Endothelial cell of umbilical vein (primary cell): ENCODE results near the gene NTN1. TPM values are rescaled to one million over a fixed set of nuclear protein-coding genes. Genes with fewer than 3 reads are reported as not detected.

Experiments
- BruUV-seq: library from RNA; stranded (reverse); fragments of 400-500 nt; replicated peaks from 2 replicates; lab custom pipeline; 2021; lab: Mats Ljungman, UMichigan
- CTCF ChIA-PET: fragments of 300-600, 350-600 bp; sonication (Branson Sonifier 250); formaldehyde crosslinking; loops from one replicate; lab custom pipeline; 2021; ENCODE audit warnings: antibody characterized with exemption, inconsistent platforms; lab: Charles Lee
- POLR2A ChIA-PET: fragments of 300-600, 350-600 bp; sonication (Branson Sonifier 250); formaldehyde crosslinking; loops from one replicate; lab custom pipeline; 2021; ENCODE audit warnings: antibody characterized with exemption, inconsistent platforms; lab: Charles Lee
- DNase-seq: peaks from one replicate; pipeline ENCODE4 v3.0.0-alpha.2; 2011; ENCODE audit warnings: low read depth, low spot score
- FAIRE-seq: peaks from 2 replicates; lab custom pipeline; 2011; peaks lifted over from hg19 to GRCh38; lab: Jason Lieb, UNC
- H2AFZ ChIP-seq: 2 replicates; pipeline ENCODE4 v1.6.0; 2012; ENCODE audit warnings: low read depth, low read length, control low read depth, inconsistent platforms
- H3K27ac ChIP-seq: 2 replicates; pipeline ENCODE4 v1.5.1; 2011; ENCODE audit warnings: low read depth, mild to moderate bottlenecking, control low read depth, low read length, moderate library complexity; ENCODE audit not compliant: insufficient read depth
- H3K27me3 ChIP-seq, 2 experiments: 2 replicates each; pipeline versions ENCODE4 v1.6.0 to v1.6.1; 2011; ENCODE audit warnings: low read length in 2 of 2, mixed read lengths in 1 of 2; ENCODE audit not compliant: control insufficient read depth in 2 of 2, insufficient read depth in 2 of 2
- H3K36me3 ChIP-seq, 2 experiments: 2 replicates in 1 of 2; 3 replicates in 1 of 2; pipeline ENCODE4 v1.5.1; 2011; ENCODE audit warnings: low read length in 2 of 2, mild to moderate bottlenecking in 1 of 2, moderate library complexity in 1 of 2; ENCODE audit not compliant: control insufficient read depth in 2 of 2, insufficient read depth in 2 of 2; ENCODE audit errors: extremely low read depth in 1 of 2
- H3K4me1 ChIP-seq: 3 replicates; pipeline ENCODE4 v1.5.1; 2011; ENCODE audit warnings: mild to moderate bottlenecking, low read length; ENCODE audit not compliant: control insufficient read depth, insufficient read depth; ENCODE audit errors: extremely low read depth
- H3K4me2 ChIP-seq: 2 replicates; pipeline ENCODE4 v1.6.1; 2011; ENCODE audit warnings: low read length, control low read depth, mixed read lengths; ENCODE audit not compliant: insufficient read depth
- H3K4me3 ChIP-seq, 3 experiments: fragments of 200-600 bp in 1 of 3; sonication (generic), shearing (Covaris generic) in 1 of 3; replicated peaks in 1 of 3; 2 replicates each; pipeline ENCODE4 v1.5.1; 2011 to 2016; ENCODE audit warnings: control low read depth in 3 of 3, low read length in 3 of 3, mild to moderate bottlenecking in 2 of 3, inconsistent platforms in 1 of 3, low read depth in 1 of 3, moderate library complexity in 1 of 3; ENCODE audit not compliant: insufficient read depth in 1 of 3
- H3K79me2 ChIP-seq: 2 replicates; pipeline ENCODE4 v1.6.0; 2012; ENCODE audit warnings: low read length, inconsistent platforms; ENCODE audit not compliant: control insufficient read depth, insufficient read depth
- H3K9ac ChIP-seq: replicated peaks from 2 replicates; pipeline ENCODE3; 2011; ENCODE audit warnings: low read length, control low read depth; ENCODE audit not compliant: insufficient read depth; ENCODE audit errors: extremely low read depth
- H3K9me1 ChIP-seq: replicated peaks from 3 replicates; pipeline ENCODE4 v1.6.0; 2011; ENCODE audit warnings: mild to moderate bottlenecking, low read length; ENCODE audit not compliant: control insufficient read depth, insufficient read depth; ENCODE audit errors: extremely low read depth
- H3K9me3 ChIP-seq: replicated peaks from 2 replicates; pipeline ENCODE4 v1.5.1; 2012; ENCODE audit warnings: low read length, inconsistent platforms; ENCODE audit not compliant: control insufficient read depth, insufficient read depth
- H4K20me1 ChIP-seq: replicated peaks from 2 replicates; pipeline ENCODE3; 2011; ENCODE audit warnings: mild to moderate bottlenecking, low read length; ENCODE audit not compliant: control insufficient read depth, insufficient read depth; ENCODE audit errors: extremely low read depth
- FOS ChIP-seq: IDR thresholded peaks from 2 replicates; pipeline ENCODE4 v1.6.1; 2011; ENCODE audit warnings: mild to moderate bottlenecking, low read length, moderate library complexity, borderline replicate concordance; ENCODE audit not compliant: insufficient read depth
- GATA2 ChIP-seq: IDR thresholded peaks from 2 replicates; pipeline ENCODE4 v1.7.0; 2011; ENCODE audit warnings: low read depth, mild to moderate bottlenecking, moderate library complexity, mixed read lengths, low read length; ENCODE audit not compliant: insufficient read length, insufficient read depth
- JUN ChIP-seq: IDR thresholded peaks from 2 replicates; pipeline ENCODE4 v1.6.1; 2011; ENCODE audit warnings: borderline replicate concordance, low read depth; ENCODE audit not compliant: insufficient read length, insufficient read depth
- MYC ChIP-seq: IDR thresholded peaks from one replicate; pipeline ENCODE4 v1.6.1; 2011; ENCODE audit warnings: mild to moderate bottlenecking, low read depth, low read length
- POLR2AphosphoS5 ChIP-seq: IDR thresholded peaks from 2 replicates; pipeline ENCODE4 v1.6.1; 2012; ENCODE audit warnings: low read depth, mild to moderate bottlenecking, control low read depth, low read length, moderate library complexity; ENCODE audit not compliant: insufficient read depth
- dilution Hi-C: fragments of 300-500 bp; cut with MboI; formaldehyde crosslinking; loops from one replicate; pipeline ENCODE4 v1.15.0; 2019; ENCODE audit warnings: low sequenced_read_pairs; ENCODE audit not compliant: extremely low pct_ligation_motif_present
- intact Hi-C: fragments of 100-400 bp; cut with micrococcal nuclease; formaldehyde crosslinking; loops from one replicate; pipeline ENCODE4 v1.10.0; 2022
- polyA plus RNA-seq, 4 experiments: library from polyadenylated mRNA; depleted of rRNA in 3 of 4; stranded (reverse) in 3 of 4; unstranded in 1 of 4; fragments of >200 nt; gene quantifications; 2 replicates each; pipeline versions ENCODE4 v1.2.1 to v1.2.3, GENCODE V29; 2011 to 2012; ENCODE audit warnings: missing spikeins in 1 of 4
- total RNA-seq: library from RNA; stranded (reverse); gene quantifications from 2 replicates; pipeline ENCODE4 v1.2.3, GENCODE V29; 2021
- TF ChIP-seq, protein P1 (sequence below): IDR thresholded peaks from 2 replicates; pipeline ENCODE4 v1.6.1; 2011; ENCODE audit not compliant: insufficient read depth, insufficient read length
- TF ChIP-seq, protein P2 (sequence below), 2 donors: IDR thresholded peaks; 1 replicate in 1 of 2; 2 replicates in 1 of 2; pipeline ENCODE4 v1.5.1; 2011; ENCODE audit warnings: low read length in 2 of 2, mild to moderate bottlenecking in 2 of 2, moderate library complexity in 2 of 2, control low read depth in 1 of 2, inconsistent platforms in 1 of 2, low read depth in 1 of 2; ENCODE audit not compliant: insufficient read depth in 1 of 2; ENCODE audit errors: extremely low read depth in 1 of 2

The NTN1 gene
- total and polyA plus RNA-seq, 2 donors (not counting 3 experiments of a cell fraction or from before 2014, with no cell fraction given), result 0.10 to 0.18 TPM

DNA sequence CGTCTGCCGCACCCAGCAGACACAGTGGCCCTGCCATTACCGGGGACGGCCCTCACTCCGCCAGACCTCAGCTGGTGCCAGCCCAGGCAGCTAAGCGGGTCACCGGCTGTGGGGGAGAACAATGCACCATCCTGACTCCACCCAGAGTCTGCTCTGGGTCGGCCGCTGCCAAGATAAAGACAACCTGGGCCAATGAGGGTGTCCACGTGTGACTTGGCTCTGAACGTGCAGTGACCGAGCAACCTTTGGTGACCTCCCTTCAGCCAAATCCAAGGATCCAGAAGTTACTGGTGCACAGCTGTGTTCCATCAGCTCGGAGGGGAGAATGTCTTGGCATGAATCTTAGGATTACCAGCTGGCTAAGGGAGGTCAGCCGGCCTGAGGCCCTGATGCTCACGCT is 155.9 kb downstream of the NTN1 start:
- TF ChIP-seq, protein P1, sequence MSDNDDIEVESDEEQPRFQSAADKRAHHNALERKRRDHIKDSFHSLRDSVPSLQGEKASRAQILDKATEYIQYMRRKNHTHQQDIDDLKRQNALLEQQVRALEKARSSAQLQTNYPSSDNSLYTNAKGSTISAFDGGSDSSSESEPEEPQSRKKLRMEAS, result no peak
- TF ChIP-seq JUN (no peak), POLR2AphosphoS5 (no peak), FOS (no peak), MYC (no peak), GATA2 (no peak)
- TF ChIP-seq, protein P2, sequence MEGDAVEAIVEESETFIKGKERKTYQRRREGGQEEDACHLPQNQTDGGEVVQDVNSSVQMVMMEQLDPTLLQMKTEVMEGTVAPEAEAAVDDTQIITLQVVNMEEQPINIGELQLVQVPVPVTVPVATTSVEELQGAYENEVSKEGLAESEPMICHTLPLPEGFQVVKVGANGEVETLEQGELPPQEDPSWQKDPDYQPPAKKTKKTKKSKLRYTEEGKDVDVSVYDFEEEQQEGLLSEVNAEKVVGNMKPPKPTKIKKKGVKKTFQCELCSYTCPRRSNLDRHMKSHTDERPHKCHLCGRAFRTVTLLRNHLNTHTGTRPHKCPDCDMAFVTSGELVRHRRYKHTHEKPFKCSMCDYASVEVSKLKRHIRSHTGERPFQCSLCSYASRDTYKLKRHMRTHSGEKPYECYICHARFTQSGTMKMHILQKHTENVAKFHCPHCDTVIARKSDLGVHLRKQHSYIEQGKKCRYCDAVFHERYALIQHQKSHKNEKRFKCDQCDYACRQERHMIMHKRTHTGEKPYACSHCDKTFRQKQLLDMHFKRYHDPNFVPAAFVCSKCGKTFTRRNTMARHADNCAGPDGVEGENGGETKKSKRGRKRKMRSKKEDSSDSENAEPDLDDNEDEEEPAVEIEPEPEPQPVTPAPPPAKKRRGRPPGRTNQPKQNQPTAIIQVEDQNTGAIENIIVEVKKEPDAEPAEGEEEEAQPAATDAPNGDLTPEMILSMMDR (IDR thresholded peaks at IDR 0.05; ENCODE audit: extremely low read depth in 1 of 2, insufficient read depth in 1 of 2, low read depth in 1 of 2, low read length in 2 of 2), result no peak
- H3K9ac ChIP-seq, result no peak overlapping the region
- H3K9me3 ChIP-seq, result no peaks in the 10 kb centered on the region
- no peaks in the 10 kb centered on the region for H3K9me1 ChIP-seq
- H3K4me3 ChIP-seq, result no peak overlapping the region
- H3K27me3 ChIP-seq, result no peaks in the 10 kb centered on the region
- intact Hi-C loops (no loop called here), dilution Hi-C loops (no loop called here)
- DNase-seq, result no peak
- H3K27ac ChIP-seq, result no peak overlapping the region
- no peak overlapping the region for H3K4me2 ChIP-seq
- ChIA-PET POLR2A (no interaction called here), CTCF (no interaction called here)
- H3K36me3 ChIP-seq, result no peaks in the 10 kb centered on the region
- FAIRE-seq, result no peak
- H2AFZ ChIP-seq, result no peak overlapping the region
- no peaks in the 10 kb centered on the region for H3K79me2 ChIP-seq
- BruUV-seq, result no TSS peak
- no peaks in the 10 kb centered on the region for H4K20me1 ChIP-seq
- no peaks in the 10 kb centered on the region for H3K4me1 ChIP-seq
